Endothelial cell of umbilical vein (primary cell): Measurements from ENCODE around the gene PDIA5. TPM values are rescaled to one million over a fixed set of nuclear protein-coding genes. Genes with fewer than 3 reads are reported as not detected.

Experiments
- BruUV-seq: library from RNA; stranded (reverse); fragments of 400-500 nt; replicated peaks from 2 replicates; lab custom pipeline; 2021; lab: Mats Ljungman, UMichigan
- CTCF ChIA-PET: fragments of 300-600, 350-600 bp; sonication (Branson Sonifier 250); formaldehyde crosslinking; loops from one replicate; lab custom pipeline; 2021; ENCODE audit warnings: antibody characterized with exemption, inconsistent platforms; lab: Charles Lee
- POLR2A ChIA-PET: fragments of 300-600, 350-600 bp; sonication (Branson Sonifier 250); formaldehyde crosslinking; loops from one replicate; lab custom pipeline; 2021; ENCODE audit warnings: antibody characterized with exemption, inconsistent platforms; lab: Charles Lee
- DNase-seq: peaks from one replicate; pipeline ENCODE4 v3.0.0-alpha.2; 2011; ENCODE audit warnings: low read depth, low spot score
- FAIRE-seq: peaks from 2 replicates; lab custom pipeline; 2011; peaks lifted over from hg19 to GRCh38; lab: Jason Lieb, UNC
- H2AFZ ChIP-seq: 2 replicates; pipeline ENCODE4 v1.6.0; 2012; ENCODE audit warnings: low read depth, low read length, control low read depth, inconsistent platforms
- H3K27ac ChIP-seq: 2 replicates; pipeline ENCODE4 v1.5.1; 2011; ENCODE audit warnings: low read depth, mild to moderate bottlenecking, control low read depth, low read length, moderate library complexity; ENCODE audit not compliant: insufficient read depth
- H3K27me3 ChIP-seq, 2 experiments: 2 replicates each; pipeline versions ENCODE4 v1.6.0 to v1.6.1; 2011; ENCODE audit warnings: low read length in 2 of 2, mixed read lengths in 1 of 2; ENCODE audit not compliant: control insufficient read depth in 2 of 2, insufficient read depth in 2 of 2
- H3K36me3 ChIP-seq, 2 experiments: 2 replicates in 1 of 2; 3 replicates in 1 of 2; pipeline ENCODE4 v1.5.1; 2011; ENCODE audit warnings: low read length in 2 of 2, mild to moderate bottlenecking in 1 of 2, moderate library complexity in 1 of 2; ENCODE audit not compliant: control insufficient read depth in 2 of 2, insufficient read depth in 2 of 2; ENCODE audit errors: extremely low read depth in 1 of 2
- H3K4me1 ChIP-seq: 3 replicates; pipeline ENCODE4 v1.5.1; 2011; ENCODE audit warnings: mild to moderate bottlenecking, low read length; ENCODE audit not compliant: control insufficient read depth, insufficient read depth; ENCODE audit errors: extremely low read depth
- H3K4me2 ChIP-seq: 2 replicates; pipeline ENCODE4 v1.6.1; 2011; ENCODE audit warnings: low read length, control low read depth, mixed read lengths; ENCODE audit not compliant: insufficient read depth
- H3K4me3 ChIP-seq, 3 experiments: fragments of 200-600 bp in 1 of 3; sonication (generic), shearing (Covaris generic) in 1 of 3; replicated peaks in 1 of 3; 2 replicates each; pipeline ENCODE4 v1.5.1; 2011 to 2016; ENCODE audit warnings: control low read depth in 3 of 3, low read length in 3 of 3, mild to moderate bottlenecking in 2 of 3, inconsistent platforms in 1 of 3, low read depth in 1 of 3, moderate library complexity in 1 of 3; ENCODE audit not compliant: insufficient read depth in 1 of 3
- H3K79me2 ChIP-seq: 2 replicates; pipeline ENCODE4 v1.6.0; 2012; ENCODE audit warnings: low read length, inconsistent platforms; ENCODE audit not compliant: control insufficient read depth, insufficient read depth
- H3K9ac ChIP-seq: replicated peaks from 2 replicates; pipeline ENCODE3; 2011; ENCODE audit warnings: low read length, control low read depth; ENCODE audit not compliant: insufficient read depth; ENCODE audit errors: extremely low read depth
- H3K9me1 ChIP-seq: replicated peaks from 3 replicates; pipeline ENCODE4 v1.6.0; 2011; ENCODE audit warnings: mild to moderate bottlenecking, low read length; ENCODE audit not compliant: control insufficient read depth, insufficient read depth; ENCODE audit errors: extremely low read depth
- H3K9me3 ChIP-seq: replicated peaks from 2 replicates; pipeline ENCODE4 v1.5.1; 2012; ENCODE audit warnings: low read length, inconsistent platforms; ENCODE audit not compliant: control insufficient read depth, insufficient read depth
- H4K20me1 ChIP-seq: replicated peaks from 2 replicates; pipeline ENCODE3; 2011; ENCODE audit warnings: mild to moderate bottlenecking, low read length; ENCODE audit not compliant: control insufficient read depth, insufficient read depth; ENCODE audit errors: extremely low read depth
- EZH2 ChIP-seq: IDR thresholded peaks from 2 replicates; pipeline ENCODE4 v1.6.1; 2012; ENCODE audit warnings: borderline replicate concordance, low read depth, mild to moderate bottlenecking, moderate library complexity, low read length, inconsistent platforms; ENCODE audit not compliant: severe bottlenecking
- FOS ChIP-seq: IDR thresholded peaks from 2 replicates; pipeline ENCODE4 v1.6.1; 2011; ENCODE audit warnings: mild to moderate bottlenecking, low read length, moderate library complexity, borderline replicate concordance; ENCODE audit not compliant: insufficient read depth
- GATA2 ChIP-seq: IDR thresholded peaks from 2 replicates; pipeline ENCODE4 v1.7.0; 2011; ENCODE audit warnings: low read depth, mild to moderate bottlenecking, moderate library complexity, mixed read lengths, low read length; ENCODE audit not compliant: insufficient read length, insufficient read depth
- JUN ChIP-seq: IDR thresholded peaks from 2 replicates; pipeline ENCODE4 v1.6.1; 2011; ENCODE audit warnings: borderline replicate concordance, low read depth; ENCODE audit not compliant: insufficient read length, insufficient read depth
- MYC ChIP-seq: IDR thresholded peaks from one replicate; pipeline ENCODE4 v1.6.1; 2011; ENCODE audit warnings: mild to moderate bottlenecking, low read depth, low read length
- POLR2A ChIP-seq: IDR thresholded peaks from 2 replicates; pipeline ENCODE4 v1.6.1; 2012; ENCODE audit warnings: low read depth, mild to moderate bottlenecking, control low read depth, low read length
- POLR2AphosphoS5 ChIP-seq: IDR thresholded peaks from 2 replicates; pipeline ENCODE4 v1.6.1; 2012; ENCODE audit warnings: low read depth, mild to moderate bottlenecking, control low read depth, low read length, moderate library complexity; ENCODE audit not compliant: insufficient read depth
- dilution Hi-C: fragments of 300-500 bp; cut with MboI; formaldehyde crosslinking; loops from one replicate; pipeline ENCODE4 v1.15.0; 2019; ENCODE audit warnings: low sequenced_read_pairs; ENCODE audit not compliant: extremely low pct_ligation_motif_present
- intact Hi-C: fragments of 100-400 bp; cut with micrococcal nuclease; formaldehyde crosslinking; loops from one replicate; pipeline ENCODE4 v1.10.0; 2022
- polyA plus RNA-seq, 4 experiments: library from polyadenylated mRNA; depleted of rRNA in 3 of 4; stranded (reverse) in 3 of 4; unstranded in 1 of 4; fragments of >200 nt; gene quantifications; 2 replicates each; pipeline versions ENCODE4 v1.2.1 to v1.2.3, GENCODE V29; 2011 to 2012; ENCODE audit warnings: missing spikeins in 1 of 4
- total RNA-seq: library from RNA; stranded (reverse); gene quantifications from 2 replicates; pipeline ENCODE4 v1.2.3, GENCODE V29; 2021
- TF ChIP-seq, protein P1 (sequence below): IDR thresholded peaks from 2 replicates; pipeline ENCODE4 v1.6.1; 2011; ENCODE audit not compliant: insufficient read depth, insufficient read length
- TF ChIP-seq, protein P2 (sequence below), 2 donors: IDR thresholded peaks; 1 replicate in 1 of 2; 2 replicates in 1 of 2; pipeline ENCODE4 v1.5.1; 2011; ENCODE audit warnings: low read length in 2 of 2, mild to moderate bottlenecking in 2 of 2, moderate library complexity in 2 of 2, control low read depth in 1 of 2, inconsistent platforms in 1 of 2, low read depth in 1 of 2; ENCODE audit not compliant: insufficient read depth in 1 of 2; ENCODE audit errors: extremely low read depth in 1 of 2

PDIA5 gene
- total and polyA plus RNA-seq, 2 donors (not counting 3 experiments of a cell fraction or from before 2014, with no cell fraction given) = 55.7 to 85.6 TPM

DNA sequence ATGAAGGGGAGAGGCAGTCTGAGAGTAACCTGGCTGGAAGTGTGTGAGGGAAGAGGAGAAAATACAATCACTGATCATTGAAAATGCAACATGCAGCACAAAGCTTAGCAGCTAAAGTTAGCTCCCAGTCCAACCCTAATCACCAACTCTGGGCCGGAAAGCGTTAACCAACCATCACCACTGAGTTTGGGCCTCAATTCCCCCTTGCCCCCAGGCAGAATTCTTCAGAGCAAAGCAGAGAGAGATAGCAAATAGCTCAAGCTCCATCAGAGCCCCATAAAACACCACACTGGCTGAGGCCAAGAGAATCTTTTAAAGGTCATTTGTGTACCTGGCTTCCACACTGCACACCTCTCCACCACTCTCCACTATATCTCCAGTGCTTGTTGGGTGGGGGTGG is 16.2 kb upstream of the PDIA5 start:
- Histone ChIP-seq H4K20me1 (no peaks in the 10 kb centered on the region), H2AFZ (peak overlapping the region; percentile 23), H3K27ac (no peak overlapping the region), H3K4me3 (no peak overlapping the region), H3K9me3 (no peaks in the 10 kb centered on the region), H3K9ac (no peak overlapping the region), H3K4me1 (no peaks in the 10 kb centered on the region), H3K36me3 (no peaks in the 10 kb centered on the region), H3K79me2 (no peaks in the 10 kb centered on the region), H3K4me2 (no peak overlapping the region), H3K9me1 (no peaks in the 10 kb centered on the region), H3K27me3 (peaks cover 0 to 5% of the 10 kb centered on the region in 2 experiments)
- DNase-seq (no peak), FAIRE-seq (no peak)
- dilution Hi-C loops (no loop called here), intact Hi-C loops (no loop called here)
- no peak for TF ChIP-seq POLR2A
- TF ChIP-seq, protein P1, sequence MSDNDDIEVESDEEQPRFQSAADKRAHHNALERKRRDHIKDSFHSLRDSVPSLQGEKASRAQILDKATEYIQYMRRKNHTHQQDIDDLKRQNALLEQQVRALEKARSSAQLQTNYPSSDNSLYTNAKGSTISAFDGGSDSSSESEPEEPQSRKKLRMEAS = no peak
- TF ChIP-seq GATA2 = no peak
- no peak for TF ChIP-seq EZH2
- TF ChIP-seq POLR2AphosphoS5 = no peak
- no peak for TF ChIP-seq FOS
- TF ChIP-seq, protein P2, sequence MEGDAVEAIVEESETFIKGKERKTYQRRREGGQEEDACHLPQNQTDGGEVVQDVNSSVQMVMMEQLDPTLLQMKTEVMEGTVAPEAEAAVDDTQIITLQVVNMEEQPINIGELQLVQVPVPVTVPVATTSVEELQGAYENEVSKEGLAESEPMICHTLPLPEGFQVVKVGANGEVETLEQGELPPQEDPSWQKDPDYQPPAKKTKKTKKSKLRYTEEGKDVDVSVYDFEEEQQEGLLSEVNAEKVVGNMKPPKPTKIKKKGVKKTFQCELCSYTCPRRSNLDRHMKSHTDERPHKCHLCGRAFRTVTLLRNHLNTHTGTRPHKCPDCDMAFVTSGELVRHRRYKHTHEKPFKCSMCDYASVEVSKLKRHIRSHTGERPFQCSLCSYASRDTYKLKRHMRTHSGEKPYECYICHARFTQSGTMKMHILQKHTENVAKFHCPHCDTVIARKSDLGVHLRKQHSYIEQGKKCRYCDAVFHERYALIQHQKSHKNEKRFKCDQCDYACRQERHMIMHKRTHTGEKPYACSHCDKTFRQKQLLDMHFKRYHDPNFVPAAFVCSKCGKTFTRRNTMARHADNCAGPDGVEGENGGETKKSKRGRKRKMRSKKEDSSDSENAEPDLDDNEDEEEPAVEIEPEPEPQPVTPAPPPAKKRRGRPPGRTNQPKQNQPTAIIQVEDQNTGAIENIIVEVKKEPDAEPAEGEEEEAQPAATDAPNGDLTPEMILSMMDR (IDR thresholded peaks at IDR 0.05; ENCODE audit: extremely low read depth in 1 of 2, insufficient read depth in 1 of 2, low read depth in 1 of 2, low read length in 2 of 2) = no peak
- TF ChIP-seq MYC = no peak
- no peak for TF ChIP-seq JUN
- CTCF ChIA-PET = no interaction called here
- POLR2A ChIA-PET = no interaction called here
- BruUV-seq = no TSS peak
